HFF-Myc (cell line): ENCODE results near the gene CNDP2.

Experiments used
- DNase-seq: peaks from one replicate; pipeline ENCODE4 v3.0.0-alpha.2; 2011; ENCODE audit warnings: low read depth; ENCODE audit errors: extremely low read depth
- H3K4me3 ChIP-seq: replicated peaks from 2 replicates; pipeline ENCODE4 v1.5.1; 2011; ENCODE audit warnings: low read depth, mild to moderate bottlenecking, control low read depth, low read length
- TF ChIP-seq, protein P1 (sequence below): IDR thresholded peaks from 2 replicates; pipeline ENCODE4 v1.5.1; 2012; ENCODE audit warnings: mild to moderate bottlenecking, low read depth, low read length, control low read depth; ENCODE audit errors: missing control alignments

The CNDP2 gene

DNA sequence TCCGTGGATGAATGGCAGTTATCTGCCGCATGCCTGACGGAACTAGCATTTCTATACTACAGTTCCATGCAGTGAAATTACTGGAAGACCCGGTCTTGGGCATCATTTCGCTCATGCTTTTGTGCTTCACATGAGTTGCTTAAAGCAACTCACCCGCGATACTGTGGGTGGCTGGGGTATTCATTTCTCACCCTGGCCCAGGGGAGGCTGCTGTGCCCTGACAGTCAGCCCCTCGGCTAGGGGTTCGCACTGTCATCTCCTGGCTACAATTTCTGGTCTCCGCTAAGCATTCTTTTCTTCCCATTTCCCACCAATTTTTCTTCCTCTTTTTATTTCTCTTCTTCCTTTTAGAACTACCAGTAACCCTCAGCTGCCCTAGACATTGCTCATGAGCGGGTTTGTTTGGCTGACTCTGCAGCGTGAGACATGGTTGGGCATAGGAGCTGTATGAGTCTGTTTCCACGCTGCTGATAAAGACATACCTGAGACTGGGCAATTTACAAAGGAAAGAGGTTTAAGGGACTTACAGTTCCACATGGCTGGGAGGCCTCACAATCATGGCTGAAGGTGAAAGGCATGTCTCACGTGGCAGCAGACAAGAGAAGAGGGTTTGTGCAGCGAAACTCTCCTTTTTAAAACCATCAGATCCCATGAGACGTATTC, 16.5 kb upstream of the CNDP2 start:
- no peak for DNase-seq
- TF ChIP-seq, protein P1, sequence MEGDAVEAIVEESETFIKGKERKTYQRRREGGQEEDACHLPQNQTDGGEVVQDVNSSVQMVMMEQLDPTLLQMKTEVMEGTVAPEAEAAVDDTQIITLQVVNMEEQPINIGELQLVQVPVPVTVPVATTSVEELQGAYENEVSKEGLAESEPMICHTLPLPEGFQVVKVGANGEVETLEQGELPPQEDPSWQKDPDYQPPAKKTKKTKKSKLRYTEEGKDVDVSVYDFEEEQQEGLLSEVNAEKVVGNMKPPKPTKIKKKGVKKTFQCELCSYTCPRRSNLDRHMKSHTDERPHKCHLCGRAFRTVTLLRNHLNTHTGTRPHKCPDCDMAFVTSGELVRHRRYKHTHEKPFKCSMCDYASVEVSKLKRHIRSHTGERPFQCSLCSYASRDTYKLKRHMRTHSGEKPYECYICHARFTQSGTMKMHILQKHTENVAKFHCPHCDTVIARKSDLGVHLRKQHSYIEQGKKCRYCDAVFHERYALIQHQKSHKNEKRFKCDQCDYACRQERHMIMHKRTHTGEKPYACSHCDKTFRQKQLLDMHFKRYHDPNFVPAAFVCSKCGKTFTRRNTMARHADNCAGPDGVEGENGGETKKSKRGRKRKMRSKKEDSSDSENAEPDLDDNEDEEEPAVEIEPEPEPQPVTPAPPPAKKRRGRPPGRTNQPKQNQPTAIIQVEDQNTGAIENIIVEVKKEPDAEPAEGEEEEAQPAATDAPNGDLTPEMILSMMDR: no peak
- no peak overlapping the region for H3K4me3 ChIP-seq

DNA sequence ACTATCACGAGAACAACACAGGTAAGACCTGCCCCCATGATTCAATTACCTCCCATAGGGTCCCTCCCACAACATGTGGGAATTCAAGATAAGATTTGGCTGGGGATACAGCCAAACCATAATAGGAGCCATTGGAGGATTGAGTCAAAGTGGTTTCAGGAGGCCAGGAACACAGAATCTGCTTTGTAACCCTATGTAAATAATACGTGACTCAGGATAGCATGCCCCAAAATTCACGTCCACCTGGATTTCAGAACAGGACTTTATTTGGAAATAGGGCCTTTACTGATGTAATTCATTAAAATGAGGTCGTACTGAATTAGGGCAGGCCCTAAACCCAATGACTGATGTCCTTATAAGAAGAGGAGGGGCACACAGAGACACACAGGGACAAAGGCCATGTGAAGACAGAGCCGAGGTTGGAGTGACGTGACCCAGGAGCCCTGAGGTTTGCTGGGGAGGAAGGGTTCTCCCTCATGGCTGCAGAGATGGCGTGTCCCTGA, 16.0 kb upstream of the CNDP2 start:
- no peak for DNase-seq
- no peak overlapping the region for H3K4me3 ChIP-seq
- TF ChIP-seq, protein P1: no peak

DNA sequence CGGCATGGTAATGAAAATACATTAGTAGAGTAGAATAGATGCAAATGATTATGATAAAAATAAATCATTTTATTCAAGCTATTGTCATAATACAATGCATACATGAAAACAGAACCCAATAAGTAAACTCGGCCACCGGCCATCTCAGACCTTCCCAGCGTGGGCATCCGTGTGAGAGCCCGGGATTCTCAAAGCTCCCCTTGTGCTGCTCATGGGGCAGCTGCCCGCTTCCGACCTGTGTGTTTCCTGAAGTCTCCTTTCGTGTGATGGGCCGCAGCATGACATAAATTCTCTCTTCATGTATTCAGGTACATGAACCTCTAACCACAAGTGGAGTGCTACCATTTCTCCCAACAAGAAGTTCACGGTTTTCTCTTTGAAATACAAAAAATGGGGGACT, 13.5 kb upstream of the CNDP2 start:
- no peak overlapping the region for H3K4me3 ChIP-seq
- no peak for DNase-seq
- TF ChIP-seq, protein P1: no peak

DNA sequence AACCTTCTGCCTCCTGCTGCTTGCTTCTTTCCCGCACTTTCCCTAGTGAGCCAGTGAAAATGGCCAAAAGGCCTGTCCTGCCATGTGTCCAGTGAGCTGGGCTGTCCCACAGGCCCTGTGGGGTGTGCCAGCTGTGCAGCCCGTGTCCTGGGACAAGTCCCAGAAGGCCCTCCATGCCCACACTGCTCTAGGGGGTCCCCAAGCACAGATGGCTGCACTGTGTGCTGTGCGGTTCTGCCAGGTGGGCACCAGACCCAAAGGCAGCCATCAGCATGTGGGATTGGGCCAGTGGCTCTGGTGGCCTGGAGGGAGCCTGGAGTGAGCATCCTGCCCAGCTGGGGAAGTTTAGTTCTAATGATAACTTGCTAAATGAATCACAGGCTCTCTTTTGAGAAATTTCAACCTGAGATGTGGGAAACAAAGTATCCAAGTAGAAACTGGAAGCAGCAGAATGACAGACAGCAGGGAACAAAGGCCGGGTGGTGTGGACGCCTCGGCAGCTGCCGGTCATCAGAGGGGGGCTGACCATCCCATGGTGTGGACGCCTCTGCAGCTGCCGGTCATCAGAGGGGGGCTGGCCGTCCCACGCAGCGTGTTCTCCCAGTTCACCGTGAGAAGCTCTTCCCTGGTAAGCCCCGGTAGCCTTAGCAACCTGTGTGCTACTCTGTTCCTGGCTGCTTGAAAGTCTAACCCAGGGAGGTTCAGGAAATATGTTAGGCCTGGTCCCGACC, 9.9 kb upstream of the CNDP2 start:
- TF ChIP-seq, protein P1: no peak
- no peak overlapping the region for H3K4me3 ChIP-seq

DNA sequence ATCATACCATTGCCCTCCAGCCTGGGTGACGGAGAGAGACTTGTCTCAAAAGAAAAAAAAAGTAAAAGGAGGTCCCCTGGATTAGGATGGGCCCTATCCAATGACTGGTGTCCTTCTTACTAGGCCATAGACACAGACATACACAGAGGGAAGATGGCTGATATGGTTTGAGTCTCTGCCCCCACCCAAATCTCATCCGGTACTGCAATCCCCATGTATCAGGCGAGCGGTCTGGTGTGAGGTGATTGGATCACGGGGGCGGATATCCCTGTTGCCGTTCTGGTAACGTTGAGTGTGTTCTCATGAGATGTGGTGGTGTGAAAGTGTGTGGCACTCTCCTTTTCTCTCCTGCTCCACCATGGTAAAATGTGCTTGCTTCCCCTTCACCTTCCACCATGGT, 7.8 kb upstream of the CNDP2 start:
- H3K4me3 ChIP-seq: no peak overlapping the region
- no peak for DNase-seq
- TF ChIP-seq, protein P1: no peak

More for the DNA sequence above, 9.9 kb upstream of the CNDP2 start:
- DNase-seq: no peak

DNA sequence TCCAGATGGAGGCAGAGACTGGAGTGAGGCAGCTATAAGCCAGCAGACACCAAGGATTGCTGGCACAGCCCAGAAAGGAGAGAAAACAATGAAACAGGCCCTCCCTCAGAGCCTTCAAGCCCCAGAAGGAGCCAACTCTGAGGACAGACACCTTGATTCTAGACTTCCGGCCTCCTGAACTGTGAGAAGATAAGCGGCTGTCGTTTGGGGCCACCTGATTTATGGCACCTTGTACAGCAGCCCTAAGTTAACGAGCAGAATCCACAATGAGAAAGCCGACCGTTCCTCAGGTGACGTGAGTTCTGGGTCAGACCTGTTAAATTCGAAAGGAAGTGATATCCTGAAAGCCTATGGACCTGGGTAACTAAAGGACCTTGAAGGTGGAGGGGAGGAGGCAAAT, 7.3 kb upstream of the CNDP2 start:
- DNase-seq: no peak
- TF ChIP-seq, protein P1: no peak
- H3K4me3 ChIP-seq: no peak overlapping the region
